Peyer's patch (tissue), 4 donors: ENCODE results near the gene UTP20.

ENCODE experiments used
- CTCF ChIP-seq, 6 experiments: fragments of 450-650 bp in 4 of 6; fragments of 200-600 bp in 2 of 6; sonication (generic) in 1 of 6; IDR thresholded peaks; one replicate each; pipeline ENCODE4 v1.5.1; 2017 to 2019; ENCODE audit warnings: antibody characterized with exemption in 6 of 6, mild to moderate bottlenecking in 3 of 6, moderate library complexity in 1 of 6
- POLR2A ChIP-seq, 2 donors: fragments of 450-650 bp; IDR thresholded peaks; one replicate each; pipeline ENCODE4 v1.5.1; 2017; ENCODE audit warnings: antibody characterized with exemption in 2 of 2, mild to moderate bottlenecking in 2 of 2, moderate library complexity in 2 of 2

GRCh38 chr12:101327051-101327450 lies 47.1 kb downstream of the UTP20 start:
- TF ChIP-seq CTCF (IDR thresholded peaks at IDR 0.05) (no peak), POLR2A (IDR thresholded peaks at IDR 0.05) (no peak)
